AG09319 (cell line): ENCODE data around the gene SHKBP1.
"Not testable (repeated sequence)": the region's sequence is repeated elsewhere in the genome, so short reads cannot be mapped to it uniquely, and the experiment has no call there.

ENCODE experiments used
- DNase-seq: peaks from one replicate; pipeline ENCODE4 v3.0.0-alpha.2; 2010; ENCODE audit warnings: low read depth; ENCODE audit errors: extremely low read depth
- CTCF ChIP-seq: IDR thresholded peaks from 2 replicates; pipeline ENCODE4 v1.5.1; 2011; ENCODE audit warnings: low read depth, mild to moderate bottlenecking, inconsistent platforms, low read length, moderate library complexity

SHKBP1 gene

DNA sequence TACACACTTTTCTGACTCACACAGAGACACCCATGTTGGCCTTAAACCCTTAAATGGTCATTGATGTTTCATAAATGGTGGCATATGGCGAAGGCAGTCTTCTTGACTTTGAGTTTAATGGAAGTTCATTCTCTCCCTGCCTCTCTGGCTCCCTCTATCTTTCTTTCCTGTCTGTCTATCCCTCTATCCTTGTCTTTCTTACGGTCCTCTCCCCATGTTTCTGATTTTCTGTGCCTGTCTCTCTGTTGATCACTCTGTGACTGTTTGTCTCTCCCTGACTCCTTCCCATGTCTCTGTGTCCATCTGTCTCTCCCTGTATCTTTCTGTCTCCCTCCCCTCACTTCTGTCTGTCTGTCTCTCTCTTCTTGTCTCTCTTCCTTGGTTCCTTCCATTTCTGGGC, 43.2 kb upstream of the SHKBP1 start:
- DNase-seq, result no peak
- no peak; the same call in 1 of the 2 replicates for TF ChIP-seq CTCF

DNA sequence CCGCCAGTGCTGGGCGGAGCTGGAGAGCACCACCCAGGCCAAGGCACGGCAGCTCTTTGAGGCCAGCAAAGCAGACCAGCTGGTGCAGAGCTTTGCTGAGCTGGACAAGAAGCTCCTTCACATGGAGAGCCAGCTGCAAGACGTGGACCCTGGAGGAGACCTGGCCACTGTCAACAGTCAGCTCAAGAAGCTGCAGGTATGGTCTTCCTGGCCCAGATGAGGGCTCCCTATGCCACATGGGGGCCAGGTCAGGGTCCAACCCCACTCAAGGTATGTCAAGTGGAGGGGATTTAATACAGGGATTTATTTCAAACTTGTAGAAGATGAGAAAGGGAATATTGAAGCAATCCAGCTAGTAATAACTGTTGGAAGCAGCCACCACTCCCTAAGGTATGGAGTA, 42.5 kb upstream of the SHKBP1 start:
- TF ChIP-seq CTCF, result no peak
- no peak for DNase-seq

GRCh38 chr19:40539070-40539469, 37.6 kb upstream of the SHKBP1 start:
- DNase-seq, result no peak
- TF ChIP-seq CTCF, result no peak

GRCh38 chr19:40542202-40542859, 34.3 kb upstream of the SHKBP1 start:
- DNase-seq, result no peak

DNA sequence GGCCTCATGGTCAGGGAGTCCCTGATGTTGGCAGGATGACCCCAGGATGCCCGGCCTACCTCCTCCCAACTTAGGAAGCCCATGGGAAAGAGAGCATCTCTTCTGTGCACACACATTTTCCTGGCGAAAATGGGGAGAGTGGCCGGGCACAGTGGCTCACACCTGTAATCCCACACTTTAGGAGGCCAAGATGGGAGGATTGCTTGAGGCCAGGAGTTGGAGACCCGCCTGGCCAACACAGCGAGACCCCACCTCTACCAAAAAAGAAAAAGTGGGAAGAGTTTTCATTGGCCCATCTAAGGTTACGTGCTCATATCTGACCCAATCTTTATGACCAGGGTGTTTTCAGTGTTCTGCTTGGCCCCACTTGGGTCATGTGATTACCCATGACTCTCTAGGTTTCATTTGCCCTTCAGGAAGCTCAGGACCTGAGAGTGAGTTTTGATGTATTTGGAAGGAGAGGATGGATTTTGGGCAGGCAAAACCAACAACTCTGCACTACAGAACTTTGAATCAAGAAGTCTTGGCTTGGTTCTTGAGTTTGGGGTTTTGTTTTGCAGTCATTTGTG, 33.6 kb upstream of the SHKBP1 start:
- TF ChIP-seq CTCF, result no peak
- DNase-seq, result no peak

More at GRCh38 chr19:40542202-40542859, 34.3 kb upstream of the SHKBP1 start:
- TF ChIP-seq CTCF, result no peak

GRCh38 chr19:40546153-40546841, 30.4 kb upstream of the SHKBP1 start:
- not testable (repeated sequence) for DNase-seq

- DNase-seq, result not testable (repeated sequence)
Measured at GRCh38 chr19:40547190-40547589, 29.5 kb upstream of the SHKBP1 start.

DNA sequence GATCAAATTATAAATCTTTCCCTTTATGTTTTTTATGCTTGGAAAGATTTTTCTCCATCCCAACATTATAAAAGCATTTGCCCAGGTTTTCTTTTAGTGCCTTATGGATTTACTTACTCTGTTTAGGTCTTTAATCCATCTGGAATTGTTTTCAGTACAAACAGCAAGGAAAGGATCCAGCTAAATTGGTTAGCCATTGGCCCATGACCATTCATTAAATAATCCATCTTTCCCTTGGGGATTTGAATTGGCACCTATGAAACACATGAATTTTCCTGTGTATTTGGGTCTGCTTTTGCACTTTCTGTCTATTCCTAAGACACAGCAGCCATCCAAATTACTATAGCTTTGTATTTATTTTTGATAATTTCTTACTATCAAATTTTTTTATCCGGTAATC, 28.8 kb upstream of the SHKBP1 start:
- no peak for TF ChIP-seq CTCF
- no peak for DNase-seq
